Uterus (tissue), 4 donors: ENCODE measurements around the gene LIME1. TPM values are rescaled to one million over a fixed set of nuclear protein-coding genes. Genes with fewer than 3 reads are reported as not detected.

Experiments
- DNase-seq, 2 donors: peaks; one replicate each; pipeline ENCODE4 v3.0.0-alpha.2; 2019 to 2020
- H3K27ac ChIP-seq, 2 donors: fragments of 200-600 bp; sonication (generic); 1 replicate in 1 of 2; 2 replicates in 1 of 2; pipeline ENCODE4 v1.5.1; 2016 to 2018
- H3K27me3 ChIP-seq, 2 donors: fragments of 200-600 bp; sonication (generic); one replicate each; pipeline ENCODE4 v1.5.1; 2018 to 2019; ENCODE audit warnings: control low read depth in 1 of 2
- H3K36me3 ChIP-seq, 2 donors: fragments of 200-600 bp; sonication (generic); one replicate each; pipeline ENCODE4 v1.5.1; 2019; ENCODE audit warnings: control low read depth in 1 of 2
- H3K4me1 ChIP-seq, 2 donors: fragments of 200-600 bp; sonication (generic); one replicate each; pipeline ENCODE4 v1.5.1; 2018 to 2019; ENCODE audit warnings: control low read depth in 1 of 2
- H3K4me3 ChIP-seq, 2 donors: fragments of 200-600 bp; sonication (generic); 1 replicate in 1 of 2; 2 replicates in 1 of 2; pipeline ENCODE4 v1.5.1; 2018 to 2019; ENCODE audit warnings: mild to moderate bottlenecking in 1 of 2
- H3K9me3 ChIP-seq, 2 donors: fragments of 200-600 bp; sonication (generic); one replicate each; pipeline ENCODE4 v1.5.1; 2019; ENCODE audit warnings: control low read depth in 1 of 2
- CTCF ChIP-seq, 4 experiments: fragments of 200-600 bp in 2 of 4; fragments of 450-650 bp in 2 of 4; sonication (generic) in 2 of 4; IDR thresholded peaks; one replicate each; pipeline ENCODE4 v1.5.1; 2016 to 2019; ENCODE audit warnings: antibody characterized with exemption in 4 of 4, mild to moderate bottlenecking in 2 of 4, moderate library complexity in 1 of 4
- POLR2A ChIP-seq, 2 donors: fragments of 450-650 bp; IDR thresholded peaks; one replicate each; pipeline ENCODE4 v1.6.1; 2016; ENCODE audit warnings: antibody characterized with exemption in 2 of 2, mild to moderate bottlenecking in 1 of 2, moderate library complexity in 1 of 2
- intact Hi-C: fragments of 100-400 bp; cut with DNase I; formaldehyde crosslinking; loops from one replicate; pipeline ENCODE4 v1.15.1; 2023; ENCODE audit warnings: low total_unique reads
- total RNA-seq, 4 donors: library from RNA; depleted of rRNA in 3 of 4; stranded (reverse); fragments of >200 nt in 3 of 4; gene quantifications; one replicate each; pipeline versions ENCODE4 v1.1.0 to v1.2.4, GENCODE V29; 2014 to 2023
- donor health status: DM: yes; HTN: yes; CAD: no.

Gene LIME1
- total RNA-seq, 4 donors from 2014 or later: 2.6 to 10.5 (median 8.4) TPM

- intact Hi-C loops: no loop called here
- Histone ChIP-seq H3K9me3 (no peaks in the 10 kb centered on the region), H3K36me3 (no peaks in the 10 kb centered on the region), H3K4me1 (peaks cover 6 to 8% of the 10 kb centered on the region in 2 donors), H3K27ac (no peak overlapping the region), H3K4me3 (no peak overlapping the region), H3K27me3 (no peaks in the 10 kb centered on the region)
- TF ChIP-seq CTCF (IDR thresholded peaks at IDR 0.05) (no peak), POLR2A (IDR thresholded peaks at IDR 0.05) (no peak)
- DNase-seq: no peak
Measured at GRCh38 chr20:63703976-63704748, 32.3 kb upstream of the LIME1 start.

- H3K27me3 ChIP-seq: no peaks in the 10 kb centered on the region
- no peak for DNase-seq
- peaks cover 6 to 8% of the 10 kb centered on the region in 2 donors for H3K4me1 ChIP-seq
- no peaks in the 10 kb centered on the region for H3K9me3 ChIP-seq
- intact Hi-C loops: no loop called here
- no peaks in the 10 kb centered on the region for H3K36me3 ChIP-seq
- TF ChIP-seq POLR2A (IDR thresholded peaks at IDR 0.05): no peak
- no peak for TF ChIP-seq CTCF (IDR thresholded peaks at IDR 0.05)
- H3K27ac ChIP-seq: no peak overlapping the region
- H3K4me3 ChIP-seq: no peak overlapping the region
Measured at GRCh38 chr20:63704749-63705117, 31.7 kb upstream of the LIME1 start.

- H3K4me3 ChIP-seq: no peak overlapping the region
- H3K9me3 ChIP-seq: no peaks in the 10 kb centered on the region
- H3K27ac ChIP-seq: no peak overlapping the region
- H3K36me3 ChIP-seq: no peaks in the 10 kb centered on the region
- DNase-seq: no peak
- no peak for TF ChIP-seq POLR2A (IDR thresholded peaks at IDR 0.05)
- TF ChIP-seq CTCF (IDR thresholded peaks at IDR 0.05): no peak
- H3K27me3 ChIP-seq: no peaks in the 10 kb centered on the region
- H3K4me1 ChIP-seq: peaks cover 6 to 8% of the 10 kb centered on the region in 2 donors
- intact Hi-C loops: no loop called here
Measured at GRCh38 chr20:63705232-63706026, 31.0 kb upstream of the LIME1 start.

GRCh38 chr20:63706027-63706695, 30.3 kb upstream of the LIME1 start:
- no peak overlapping the region for H3K4me3 ChIP-seq
- H3K27ac ChIP-seq: no peak overlapping the region
- TF ChIP-seq CTCF (IDR thresholded peaks at IDR 0.05) (no peak), POLR2A (IDR thresholded peaks at IDR 0.05) (no peak)
- peaks cover 6 to 8% of the 10 kb centered on the region in 2 donors for H3K4me1 ChIP-seq
- no peaks in the 10 kb centered on the region for H3K27me3 ChIP-seq
- H3K36me3 ChIP-seq: no peaks in the 10 kb centered on the region
- DNase-seq: no peak
- intact Hi-C loops: no loop called here
- H3K9me3 ChIP-seq: no peaks in the 10 kb centered on the region
